SK-N-SH (cell line): ENCODE results near the gene GALNS. TPM values are rescaled to one million over a fixed set of nuclear protein-coding genes. Genes with fewer than 3 reads are reported as not detected.

ENCODE experiments used
- CTCF ChIA-PET: fragments of 300-600, 350-600 bp; formaldehyde crosslinking; extraction: SDS; loops from one replicate; lab custom pipeline; 2021; lab: Yijun Ruan, JAX
- POLR2A ChIA-PET: fragments of 350-600 bp; sonication (Branson Sonifier 250); formaldehyde crosslinking; extraction: SDS; loops from one replicate; lab custom pipeline; 2020; ENCODE audit warnings: antibody characterized with exemption, inconsistent platforms; lab: Yijun Ruan, JAX
- DNase-seq: peaks from one replicate; pipeline ENCODE4 v3.0.0; 2012
- H2AFZ ChIP-seq: fragments of 200-600 bp; sonication (generic); 2 replicates; pipeline ENCODE4 v1.8.1; 2016; ENCODE audit warnings: antibody characterized with exemption, mild to moderate bottlenecking, low read depth
- H3F3A ChIP-seq: fragments of 200-600 bp; sonication (generic); replicated peaks from 2 replicates; pipeline ENCODE3; 2016; ENCODE audit warnings: antibody characterized with exemption, mild to moderate bottlenecking; ENCODE audit not compliant: insufficient read depth
- H3K27ac ChIP-seq, 2 experiments: fragments of 200-500 bp in 1 of 2; fragments of 200-600 bp in 1 of 2; sonication (Bioruptor generic) in 1 of 2; sonication (generic), shearing (Covaris generic) in 1 of 2; 2 replicates each; pipeline versions ENCODE4 v1.5.1 to v1.6.1; 2014 to 2016; ENCODE audit warnings: low read depth in 2 of 2, inconsistent platforms in 1 of 2, low read length in 1 of 2, mild to moderate bottlenecking in 1 of 2, mixed read lengths in 1 of 2
- H3K27me3 ChIP-seq: fragments of 200-600 bp; sonication (generic), shearing (Covaris generic); 2 replicates; pipeline ENCODE4 v1.6.1; 2016; ENCODE audit warnings: mixed run types; ENCODE audit not compliant: insufficient read depth
- H3K36me3 ChIP-seq, 2 experiments: fragments of 200-500 bp in 1 of 2; fragments of 200-600 bp in 1 of 2; sonication (Bioruptor generic) in 1 of 2; sonication (generic) in 1 of 2; replicated peaks in 1 of 2; 2 replicates each; pipeline versions ENCODE3 to v1.5.1; 2014 to 2016; ENCODE audit warnings: low read length in 1 of 2, mild to moderate bottlenecking in 1 of 2; ENCODE audit not compliant: insufficient read depth in 2 of 2, control insufficient read depth in 1 of 2
- H3K4me1 ChIP-seq, 2 experiments: fragments of 200-500 bp in 1 of 2; fragments of 200-600 bp in 1 of 2; sonication (Bioruptor generic) in 1 of 2; sonication (generic), shearing (Covaris generic) in 1 of 2; 2 replicates each; pipeline versions ENCODE4 v1.5.1 to v1.6.1; 2014 to 2016; ENCODE audit warnings: low read depth in 1 of 2, low read length in 1 of 2, mixed run types in 1 of 2; ENCODE audit not compliant: insufficient read depth in 2 of 2, control insufficient read depth in 1 of 2
- H3K4me2 ChIP-seq: fragments of 200-600 bp; sonication (generic), shearing (Covaris generic); 2 replicates; pipeline ENCODE4 v1.6.1; 2017; ENCODE audit warnings: mixed run types
- H3K4me3 ChIP-seq, 2 experiments: fragments of 200-500 bp in 1 of 2; fragments of 200-600 bp in 1 of 2; sonication (Bioruptor generic) in 1 of 2; sonication (generic), shearing (Covaris generic) in 1 of 2; 2 replicates each; pipeline versions ENCODE4 v1.5.1 to v1.8.1; 2014 to 2016; ENCODE audit warnings: low read depth in 2 of 2, inconsistent platforms in 1 of 2, low read length in 1 of 2, mild to moderate bottlenecking in 1 of 2, mixed read lengths in 1 of 2, moderate library complexity in 1 of 2
- H3K79me2 ChIP-seq: fragments of 200-600 bp; sonication (generic); 2 replicates; pipeline ENCODE4 v1.8.1; 2017; ENCODE audit warnings: mild to moderate bottlenecking; ENCODE audit not compliant: insufficient read depth
- H3K9ac ChIP-seq: fragments of 200-600 bp; sonication (generic); 2 replicates; pipeline ENCODE4 v1.6.1; 2017; ENCODE audit warnings: mixed run types
- H3K9me2 ChIP-seq: fragments of 200-600 bp; sonication (generic); 2 replicates; pipeline ENCODE4 v1.6.1; 2017; ENCODE audit warnings: mixed run types
- H3K9me3 ChIP-seq: fragments of 200-600 bp; sonication (generic); 2 replicates; pipeline ENCODE4 v1.6.1; 2017; ENCODE audit warnings: mixed run types, mild to moderate bottlenecking, moderate library complexity
- H4K20me1 ChIP-seq: fragments of 200-600 bp; sonication (generic); 2 replicates; pipeline ENCODE4 v1.6.1; 2017; ENCODE audit warnings: mild to moderate bottlenecking, mixed run types; ENCODE audit not compliant: insufficient read depth
- CHD2 ChIP-seq: fragments of 150-350 bp; IDR thresholded peaks from 2 replicates; pipeline ENCODE4 v1.6.1; 2018; ENCODE audit warnings: low read length; ENCODE audit not compliant: partially characterized antibody
- ELF1 ChIP-seq: IDR thresholded peaks from 2 replicates; pipeline ENCODE4 v1.4.0; 2012
- FOXM1 ChIP-seq: IDR thresholded peaks from 2 replicates; pipeline ENCODE4 v1.4.0; 2012; ENCODE audit warnings: low read depth, mild to moderate bottlenecking
- GABPA ChIP-seq: IDR thresholded peaks from 2 replicates; pipeline ENCODE4 v1.4.0; 2012; ENCODE audit warnings: low read depth, mild to moderate bottlenecking
- GATA2 ChIP-seq: sonication (generic); formaldehyde crosslinking; IDR thresholded peaks from 2 replicates; pipeline ENCODE4 v1.5.0; 2020; ENCODE audit warnings: mild to moderate bottlenecking, missing genetic modification reagents
- MAX ChIP-seq: IDR thresholded peaks from 2 replicates; pipeline ENCODE4 v1.4.0; 2012; ENCODE audit warnings: low read depth
- MXI1 ChIP-seq: IDR thresholded peaks from 2 replicates; pipeline ENCODE4 v1.6.1; 2012; ENCODE audit warnings: mild to moderate bottlenecking, low read depth, low read length, improper control_type of control experiment
- POLR2AphosphoS5 ChIP-seq: IDR thresholded peaks from 2 replicates; pipeline ENCODE4 v1.6.1; 2012; ENCODE audit warnings: low read depth, low read length
- RAD21 ChIP-seq: IDR thresholded peaks from 2 replicates; pipeline ENCODE4 v1.6.1; 2012; ENCODE audit warnings: mild to moderate bottlenecking, low read length
- RFX5 ChIP-seq: IDR thresholded peaks from 2 replicates; pipeline ENCODE4 v1.6.1; 2012; ENCODE audit warnings: mild to moderate bottlenecking, improper control_type of control experiment, low read length
- SMC3 ChIP-seq: IDR thresholded peaks from 2 replicates; pipeline ENCODE4 v1.6.1; 2012; ENCODE audit warnings: low read depth, low read length, improper control_type of control experiment
- USF2 ChIP-seq: fragments of 150-350 bp; IDR thresholded peaks from 2 replicates; pipeline ENCODE4 v1.6.1; 2017; ENCODE audit warnings: antibody characterized with exemption, low read length, low read depth, borderline replicate concordance
- YY1 ChIP-seq: IDR thresholded peaks from 2 replicates; pipeline ENCODE4 v1.4.0; 2012; ENCODE audit warnings: low read depth, mild to moderate bottlenecking
- WGBS: methylation state at CpG from one replicate; pipeline ENCODE4 v1.1.6; 2017; ENCODE audit warnings: low lambda C conversion rate; 5-methylcytosine and 5-hydroxymethylcytosine counted together
- polyA plus RNA-seq, 3 experiments: library from polyadenylated mRNA; depleted of rRNA; stranded (reverse); fragments of >200 nt; gene quantifications; 2 replicates each; pipeline ENCODE4 v1.2.3, GENCODE V29; 2012
- TF ChIP-seq, protein P1 (sequence below): IDR thresholded peaks from 2 replicates; pipeline ENCODE4; 2012
- TF ChIP-seq, protein P2 (sequence below): IDR thresholded peaks from 2 replicates; pipeline ENCODE4 v1.6.1; 2012; ENCODE audit warnings: mild to moderate bottlenecking, low read depth, low read length, moderate library complexity

The GALNS gene
- polyA plus RNA-seq, 1 of the 3 experiments (the other 2 are of a cell fraction): 16.5 TPM

- H4K20me1 ChIP-seq: no peaks in the 10 kb centered on the region
- no peak for DNase-seq
- H3K36me3 ChIP-seq: no peaks in the 10 kb centered on the region
- H2AFZ ChIP-seq: no peak overlapping the region
- ChIA-PET CTCF (interaction anchor here (0.9 to 3.0 kb wide), 2 partner anchors 11 to 56 kb away, joined by 4 to 11 read pairs; no protein-coding TSS in a partner anchor), POLR2A (no interaction called here)
- no peaks in the 10 kb centered on the region for H3K9me3 ChIP-seq
- H3K27me3 ChIP-seq: peaks cover 64% of the 10 kb centered on the region
- no peak overlapping the region for H3K4me2 ChIP-seq
- WGBS: 48% methylated on average over 25 of the region's 27 CpGs
- H3K4me3 ChIP-seq: no peak overlapping the region
- H3K27ac ChIP-seq: no peak overlapping the region
- no peaks in the 10 kb centered on the region; a peak in 1 of 4 replicates for H3K4me1 ChIP-seq
- H3K79me2 ChIP-seq: no peaks in the 10 kb centered on the region
- TF ChIP-seq RFX5 (no peak), CHD2 (no peak), YY1 (no peak), RAD21 (no peak), USF2 (no peak), SMC3 (no peak), FOXM1 (no peak), GATA2 (CRISPR knock-in tag) (no peak), MAX (no peak), ELF1 (no peak), POLR2AphosphoS5 (no peak), GABPA (no peak), MXI1 (no peak)
- TF ChIP-seq, protein P1, sequence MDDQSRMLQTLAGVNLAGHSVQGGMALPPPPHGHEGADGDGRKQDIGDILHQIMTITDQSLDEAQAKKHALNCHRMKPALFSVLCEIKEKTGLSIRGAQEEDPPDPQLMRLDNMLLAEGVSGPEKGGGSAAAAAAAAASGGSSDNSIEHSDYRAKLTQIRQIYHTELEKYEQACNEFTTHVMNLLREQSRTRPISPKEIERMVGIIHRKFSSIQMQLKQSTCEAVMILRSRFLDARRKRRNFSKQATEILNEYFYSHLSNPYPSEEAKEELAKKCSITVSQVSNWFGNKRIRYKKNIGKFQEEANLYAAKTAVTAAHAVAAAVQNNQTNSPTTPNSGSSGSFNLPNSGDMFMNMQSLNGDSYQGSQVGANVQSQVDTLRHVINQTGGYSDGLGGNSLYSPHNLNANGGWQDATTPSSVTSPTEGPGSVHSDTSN: no peak
- TF ChIP-seq, all 33 proteins: peak for 0
- H3K9ac ChIP-seq: no peak overlapping the region
- no peaks in the 10 kb centered on the region for H3F3A ChIP-seq
- no peaks in the 10 kb centered on the region for H3K9me2 ChIP-seq
Measured at GRCh38 chr16:88868974-88869672, 12.4 kb upstream of the GALNS start.

DNA sequence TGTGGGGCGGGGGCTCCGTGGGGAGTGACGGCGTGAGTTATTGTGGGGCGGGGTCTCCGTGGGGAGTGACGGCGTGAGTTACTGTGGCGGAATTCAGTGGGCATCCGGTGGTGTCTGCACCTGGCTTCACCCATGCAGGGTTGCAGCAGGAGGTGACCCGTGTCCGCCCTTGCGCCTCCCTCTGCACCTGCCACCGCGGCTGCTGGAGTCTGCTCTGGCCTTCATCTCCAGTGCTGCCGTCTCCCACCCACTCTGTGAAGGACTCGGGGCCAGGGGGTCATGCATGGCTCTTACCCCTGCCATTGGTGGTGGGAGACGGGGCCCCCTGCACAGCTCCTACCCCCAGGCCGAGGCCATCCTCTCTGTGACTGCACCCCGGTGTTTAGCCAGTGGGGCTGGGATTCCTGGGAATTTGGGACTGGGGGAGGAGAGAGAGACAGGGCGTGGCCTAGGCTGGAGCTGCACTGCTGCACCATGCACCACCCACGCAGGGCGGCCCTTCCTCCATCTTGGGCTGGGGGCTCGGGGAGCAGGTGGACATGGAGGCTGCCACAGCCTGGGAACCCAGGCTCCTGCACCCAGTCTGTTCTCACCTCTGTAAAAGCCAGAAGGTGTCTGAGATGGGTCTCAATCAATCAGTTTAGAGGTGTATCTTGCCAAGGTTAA, 11.0 kb upstream of the GALNS start:
- 27% methylated on average over 18 of the region's 24 CpGs for WGBS
- no peak overlapping the region for H3K9ac ChIP-seq
- H3K79me2 ChIP-seq: no peaks in the 10 kb centered on the region
- no peak overlapping the region for H2AFZ ChIP-seq
- no peaks in the 10 kb centered on the region for H3K9me3 ChIP-seq
- no peak overlapping the region for H3K4me2 ChIP-seq
- CTCF ChIA-PET: interaction anchor here (1.6 to 3.0 kb wide), 2 partner anchors 10 to 12 kb away, joined by 3 to 11 read pairs; no protein-coding TSS in a partner anchor
- no peak for TF ChIP-seq CHD2
- no peak for TF ChIP-seq MXI1
- TF ChIP-seq GATA2 (CRISPR knock-in tag): no peak
- TF ChIP-seq, protein P2, sequence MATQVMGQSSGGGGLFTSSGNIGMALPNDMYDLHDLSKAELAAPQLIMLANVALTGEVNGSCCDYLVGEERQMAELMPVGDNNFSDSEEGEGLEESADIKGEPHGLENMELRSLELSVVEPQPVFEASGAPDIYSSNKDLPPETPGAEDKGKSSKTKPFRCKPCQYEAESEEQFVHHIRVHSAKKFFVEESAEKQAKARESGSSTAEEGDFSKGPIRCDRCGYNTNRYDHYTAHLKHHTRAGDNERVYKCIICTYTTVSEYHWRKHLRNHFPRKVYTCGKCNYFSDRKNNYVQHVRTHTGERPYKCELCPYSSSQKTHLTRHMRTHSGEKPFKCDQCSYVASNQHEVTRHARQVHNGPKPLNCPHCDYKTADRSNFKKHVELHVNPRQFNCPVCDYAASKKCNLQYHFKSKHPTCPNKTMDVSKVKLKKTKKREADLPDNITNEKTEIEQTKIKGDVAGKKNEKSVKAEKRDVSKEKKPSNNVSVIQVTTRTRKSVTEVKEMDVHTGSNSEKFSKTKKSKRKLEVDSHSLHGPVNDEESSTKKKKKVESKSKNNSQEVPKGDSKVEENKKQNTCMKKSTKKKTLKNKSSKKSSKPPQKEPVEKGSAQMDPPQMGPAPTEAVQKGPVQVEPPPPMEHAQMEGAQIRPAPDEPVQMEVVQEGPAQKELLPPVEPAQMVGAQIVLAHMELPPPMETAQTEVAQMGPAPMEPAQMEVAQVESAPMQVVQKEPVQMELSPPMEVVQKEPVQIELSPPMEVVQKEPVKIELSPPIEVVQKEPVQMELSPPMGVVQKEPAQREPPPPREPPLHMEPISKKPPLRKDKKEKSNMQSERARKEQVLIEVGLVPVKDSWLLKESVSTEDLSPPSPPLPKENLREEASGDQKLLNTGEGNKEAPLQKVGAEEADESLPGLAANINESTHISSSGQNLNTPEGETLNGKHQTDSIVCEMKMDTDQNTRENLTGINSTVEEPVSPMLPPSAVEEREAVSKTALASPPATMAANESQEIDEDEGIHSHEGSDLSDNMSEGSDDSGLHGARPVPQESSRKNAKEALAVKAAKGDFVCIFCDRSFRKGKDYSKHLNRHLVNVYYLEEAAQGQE: no peak
- no peak for TF ChIP-seq RAD21
- no peaks in the 10 kb centered on the region for H4K20me1 ChIP-seq
- no peaks in the 10 kb centered on the region; a peak in 1 of 4 replicates for H3K4me1 ChIP-seq
- peaks cover 50% of the 10 kb centered on the region for H3K27me3 ChIP-seq
- no peaks in the 10 kb centered on the region for H3K36me3 ChIP-seq
- H3K4me3 ChIP-seq: no peak overlapping the region
- POLR2A ChIA-PET: no interaction called here
- H3K27ac ChIP-seq: no peak overlapping the region
- DNase-seq: no peak
- H3F3A ChIP-seq: no peaks in the 10 kb centered on the region
- no peaks in the 10 kb centered on the region for H3K9me2 ChIP-seq
